PC-3 (cell line): Measurements from ENCODE around the gene THAP2. TPM values are rescaled to one million over a fixed set of nuclear protein-coding genes. Genes with fewer than 3 reads are reported as not detected.

Experiments used
- ATAC-seq: fragments of 200-7000 bp; cut with Tn5 transposase; 2 replicates; pipeline ENCODE4 v1.9.1; 2020; ENCODE audit warnings: mild to moderate bottlenecking, moderate library complexity
- BruUV-seq: library from RNA; stranded (reverse); fragments of 400-500 nt; replicated peaks from 2 replicates; lab custom pipeline; 2021; lab: Mats Ljungman, UMichigan
- CTCF ChIA-PET: fragments of 300-600 bp; sonication (Branson Sonifier 250); formaldehyde crosslinking; loops from one replicate; lab custom pipeline; 2022; ENCODE audit warnings: antibody characterized with exemption; lab: Charles Lee
- POLR2A ChIA-PET: fragments of 300-600 bp; sonication (Branson Sonifier 250); formaldehyde crosslinking; loops from one replicate; lab custom pipeline; 2022; ENCODE audit warnings: antibody characterized with exemption; ENCODE audit not compliant: unreplicated experiment; lab: Charles Lee
- DNase-seq: peaks from one replicate; pipeline ENCODE4 v3.0.0-alpha.2; 2015
- H2AFZ ChIP-seq: fragments of 300-600 bp; sonication (generic); 2 replicates; pipeline ENCODE4 v1.6.0; 2016; ENCODE audit warnings: antibody characterized with exemption, low read length
- H3F3A ChIP-seq: fragments of 300-600 bp; sonication (generic); one replicate; pipeline ENCODE4 v1.6.0; 2017; ENCODE audit warnings: antibody characterized with exemption, low read length, control low read depth, mild to moderate bottlenecking; ENCODE audit not compliant: unreplicated experiment
- H3K27ac ChIP-seq: fragments of 300-600 bp; sonication (generic); 2 replicates; pipeline ENCODE4 v1.5.1; 2016; ENCODE audit warnings: mild to moderate bottlenecking, low read length
- H3K27me3 ChIP-seq: fragments of 300-600 bp; sonication (generic); 2 replicates; pipeline ENCODE4 v1.6.1; 2016; ENCODE audit warnings: low read length, mixed read lengths
- H3K36me3 ChIP-seq: fragments of 300-600 bp; sonication (generic); 2 replicates; pipeline ENCODE4 v1.6.1; 2016; ENCODE audit warnings: low read depth, mixed run types, low read length, mixed read lengths
- H3K4me1 ChIP-seq: fragments of 300-600 bp; sonication (generic); 2 replicates; pipeline ENCODE4 v1.5.1; 2016; ENCODE audit warnings: low read length; ENCODE audit not compliant: insufficient read depth
- H3K4me2 ChIP-seq: fragments of 300-600 bp; sonication (generic); 2 replicates; pipeline ENCODE4 v1.6.0; 2016; ENCODE audit warnings: low read length
- H3K4me3 ChIP-seq: fragments of 300-600 bp; sonication (generic); 2 replicates; pipeline ENCODE4 v1.5.1; 2016; ENCODE audit warnings: mild to moderate bottlenecking, low read length, mixed read lengths
- H3K79me2 ChIP-seq: fragments of 300-600 bp; sonication (generic); 2 replicates; pipeline ENCODE4 v1.6.1; 2017; ENCODE audit warnings: low read length, mixed read lengths
- H3K9ac ChIP-seq: fragments of 300-600 bp; sonication (generic); 2 replicates; pipeline ENCODE4 v1.6.0; 2016; ENCODE audit warnings: mild to moderate bottlenecking, low read length
- H3K9me2 ChIP-seq: fragments of 300-600 bp; sonication (generic); replicated peaks from 2 replicates; pipeline ENCODE4 v1.6.1; 2016; ENCODE audit warnings: mixed run types, low read length, mixed read lengths
- H3K9me3 ChIP-seq: fragments of 300-600 bp; sonication (generic); 2 replicates; pipeline ENCODE4 v1.6.1; 2016; ENCODE audit warnings: low read length, mixed read lengths
- H4K20me1 ChIP-seq: fragments of 300-600 bp; sonication (generic); 2 replicates; pipeline ENCODE4 v1.6.1; 2016; ENCODE audit warnings: low read length, mixed read lengths
- EZH2 ChIP-seq: fragments of 300-600 bp; sonication (generic); IDR thresholded peaks from one replicate; pipeline ENCODE4 v1.6.1; 2017; ENCODE audit warnings: antibody characterized with exemption, mild to moderate bottlenecking, low read length; ENCODE audit not compliant: unreplicated experiment
- EZH2phosphoT487 ChIP-seq: fragments of 300-600 bp; sonication (generic); IDR thresholded peaks from 2 replicates; pipeline ENCODE4 v1.6.1; 2018; ENCODE audit warnings: mild to moderate bottlenecking, antibody characterized with exemption, low read length, borderline replicate concordance
- intact Hi-C: fragments of 100-400 bp; cut with micrococcal nuclease; formaldehyde crosslinking; loops from 2 replicates; pipeline ENCODE4 v1.9.0; 2023
- total RNA-seq: library from RNA; depleted of rRNA; stranded (reverse); fragments of >200 nt; gene quantifications from 2 replicates; pipeline ENCODE4 v1.2.3, GENCODE V29; 2014
- TF ChIP-seq, protein P1 (sequence below): fragments of 300-600 bp; sonication (generic); conservative IDR thresholded peaks from 2 replicates; pipeline ENCODE4 v1.5.1; 2017; ENCODE audit warnings: antibody characterized with exemption, low read depth, mild to moderate bottlenecking, low read length

Gene THAP2
- total RNA-seq, 1 experiment from 2014 or later = 1.2 TPM

- no peaks in the 10 kb centered on the region for H3F3A ChIP-seq
- H3K27ac ChIP-seq = peak overlapping the region; percentile 7; the same call in 1 of the 2 replicates
- CTCF ChIA-PET = no interaction called here
- BruUV-seq = no TSS peak
- peaks cover 17% of the 10 kb centered on the region for H3K4me1 ChIP-seq
- intact Hi-C loops = loop anchor here (1.0 to 2.0 kb wide), 2 partner anchors 21 to 98 kb away; no protein-coding TSS in a partner anchor
- peak; percentile 94 for ATAC-seq
- H3K4me3 ChIP-seq = no peak overlapping the region
- no peaks in the 10 kb centered on the region for H3K27me3 ChIP-seq
- H3K9me2 ChIP-seq = no peaks in the 10 kb centered on the region
- H3K9ac ChIP-seq = no peak overlapping the region
- DNase-seq = peak; percentile 69
- H3K36me3 ChIP-seq = peaks cover 46% of the 10 kb centered on the region
- peaks cover 55% of the 10 kb centered on the region for H3K79me2 ChIP-seq
- no peak for TF ChIP-seq EZH2phosphoT487
- TF ChIP-seq EZH2 = no peak
- TF ChIP-seq, protein P1, sequence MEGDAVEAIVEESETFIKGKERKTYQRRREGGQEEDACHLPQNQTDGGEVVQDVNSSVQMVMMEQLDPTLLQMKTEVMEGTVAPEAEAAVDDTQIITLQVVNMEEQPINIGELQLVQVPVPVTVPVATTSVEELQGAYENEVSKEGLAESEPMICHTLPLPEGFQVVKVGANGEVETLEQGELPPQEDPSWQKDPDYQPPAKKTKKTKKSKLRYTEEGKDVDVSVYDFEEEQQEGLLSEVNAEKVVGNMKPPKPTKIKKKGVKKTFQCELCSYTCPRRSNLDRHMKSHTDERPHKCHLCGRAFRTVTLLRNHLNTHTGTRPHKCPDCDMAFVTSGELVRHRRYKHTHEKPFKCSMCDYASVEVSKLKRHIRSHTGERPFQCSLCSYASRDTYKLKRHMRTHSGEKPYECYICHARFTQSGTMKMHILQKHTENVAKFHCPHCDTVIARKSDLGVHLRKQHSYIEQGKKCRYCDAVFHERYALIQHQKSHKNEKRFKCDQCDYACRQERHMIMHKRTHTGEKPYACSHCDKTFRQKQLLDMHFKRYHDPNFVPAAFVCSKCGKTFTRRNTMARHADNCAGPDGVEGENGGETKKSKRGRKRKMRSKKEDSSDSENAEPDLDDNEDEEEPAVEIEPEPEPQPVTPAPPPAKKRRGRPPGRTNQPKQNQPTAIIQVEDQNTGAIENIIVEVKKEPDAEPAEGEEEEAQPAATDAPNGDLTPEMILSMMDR = no peak
- POLR2A ChIA-PET = interaction anchor here (0.6 kb wide), 1 partner anchor 111 kb away, joined by 5 read pairs; no protein-coding TSS in a partner anchor
- H2AFZ ChIP-seq = no peak overlapping the region
- H3K4me2 ChIP-seq = no peak overlapping the region
- H4K20me1 ChIP-seq = 0 out of 2 replicates have a peak, but pooled peaks cover 14% of the 10 kb centered on the region
- no peaks in the 10 kb centered on the region for H3K9me3 ChIP-seq
These were observed 15.6 kb upstream of the THAP2 start for GRCh38 chr12:71648537-71648936.

GRCh38 chr12:71649401-71649800 lies 14.7 kb upstream of the THAP2 start:
- no peak overlapping the region for H2AFZ ChIP-seq
- ChIA-PET CTCF (no interaction called here), POLR2A (no interaction called here)
- H3K4me1 ChIP-seq = peaks cover 17% of the 10 kb centered on the region
- intact Hi-C loops = loop anchor here (2.0 kb wide), 1 partner anchor 97 kb away; no protein-coding TSS in a partner anchor
- H3K27me3 ChIP-seq = no peaks in the 10 kb centered on the region
- peaks cover 64% of the 10 kb centered on the region for H3K79me2 ChIP-seq
- no peaks in the 10 kb centered on the region for H3K9me3 ChIP-seq
- DNase-seq (no peak), ATAC-seq (no peak)
- H3F3A ChIP-seq = no peaks in the 10 kb centered on the region
- peak overlapping the region; percentile 10 for H3K4me2 ChIP-seq
- peaks cover 46% of the 10 kb centered on the region for H3K36me3 ChIP-seq
- no peaks in the 10 kb centered on the region for H3K9me2 ChIP-seq
- BruUV-seq = no TSS peak
- 0 out of 2 replicates have a peak, but pooled peaks cover 14% of the 10 kb centered on the region for H4K20me1 ChIP-seq
- TF ChIP-seq, protein P1 = no peak
- TF ChIP-seq EZH2 (no peak), EZH2phosphoT487 (no peak)
- H3K4me3 ChIP-seq = no peak overlapping the region
- no peak overlapping the region for H3K9ac ChIP-seq
- H3K27ac ChIP-seq = no peak overlapping the region

GRCh38 chr12:71652656-71653055 lies 11.4 kb upstream of the THAP2 start:
- POLR2A ChIA-PET = no interaction called here
- Histone ChIP-seq H3K27me3 (no peaks in the 10 kb centered on the region), H3F3A (no peaks in the 10 kb centered on the region), H3K9me3 (no peaks in the 10 kb centered on the region), H3K4me2 (no peak overlapping the region), H3K4me1 (peaks cover 29% of the 10 kb centered on the region), H3K36me3 (peaks cover 43% of the 10 kb centered on the region), H3K9ac (no peak overlapping the region), H4K20me1 (peaks cover 18% of the 10 kb centered on the region; the same call in 1 of the 2 replicates), H2AFZ (no peak overlapping the region), H3K79me2 (peaks cover 87% of the 10 kb centered on the region), H3K9me2 (no peaks in the 10 kb centered on the region), H3K27ac (no peak overlapping the region), H3K4me3 (no peak overlapping the region)
- no peak for DNase-seq
- CTCF ChIA-PET = no interaction called here
- TF ChIP-seq, protein P1 = no peak
- no peak for TF ChIP-seq EZH2
- no TSS peak for BruUV-seq
- intact Hi-C loops = no loop called here
- no peak for ATAC-seq
